Naive B cell (primary cell): ENCODE results near the gene LYRM1. TPM values are rescaled to one million over a fixed set of nuclear protein-coding genes. Genes with fewer than 3 reads are reported as not detected.
"Not testable (repeated sequence)": the region's sequence is repeated elsewhere in the genome, so short reads cannot be mapped to it uniquely, and the experiment has no call there.

ENCODE experiments used
- ATAC-seq, 2 donors: fragments of 150-1000 bp; cut with Tn5 transposase; 2 replicates each; pipeline ENCODE4 v1.10.0; 2021; ENCODE audit warnings: low read depth in 2 of 2, mild to moderate bottlenecking in 2 of 2, moderate library complexity in 2 of 2
- DNase-seq: peaks from one replicate; pipeline ENCODE4 v3.0.0; 2022
- H3K27ac Mint-ChIP-seq, 6 donors: one replicate each; pipeline ENCODE4 v1.8.0; 2020 to 2022; ENCODE audit warnings: mild to moderate bottlenecking in 6 of 6, mixed read lengths in 6 of 6, moderate library complexity in 5 of 6, inconsistent platforms in 2 of 6
- H3K27me3 Mint-ChIP-seq, 3 donors: one replicate each; pipeline ENCODE4 v1.8.0; 2021 to 2022; ENCODE audit warnings: mixed read lengths in 3 of 3, mild to moderate bottlenecking in 1 of 3
- H3K36me3 Mint-ChIP-seq, 2 donors: one replicate each; pipeline ENCODE4 v1.8.0; 2020 to 2022; ENCODE audit warnings: mixed read lengths in 2 of 2, inconsistent platforms in 1 of 2, mild to moderate bottlenecking in 1 of 2
- H3K4me1 Mint-ChIP-seq, 3 donors: one replicate each; pipeline ENCODE4 v1.8.0; 2020 to 2022; ENCODE audit warnings: mixed read lengths in 3 of 3, inconsistent platforms in 1 of 3, mild to moderate bottlenecking in 1 of 3, moderate library complexity in 1 of 3
- H3K4me3 Mint-ChIP-seq, 8 donors: one replicate each; pipeline ENCODE4 v1.8.0; 2020 to 2022; ENCODE audit warnings: mild to moderate bottlenecking in 8 of 8, mixed read lengths in 8 of 8, moderate library complexity in 8 of 8, inconsistent platforms in 2 of 8
- H3K9me3 Mint-ChIP-seq, 7 donors: one replicate each; pipeline ENCODE4 v1.8.0; 2020 to 2022; ENCODE audit warnings: mixed read lengths in 7 of 7, mild to moderate bottlenecking in 5 of 7, inconsistent platforms in 2 of 7, moderate library complexity in 1 of 7
- polyA plus RNA-seq, 6 donors: library from polyadenylated mRNA; unstranded; fragments of 300-500 nt; fragmentation: Illumina TruSeq; gene quantifications; one replicate each; pipeline ENCODE4 v1.2.3, GENCODE V29; 2021; ENCODE audit warnings: low read depth in 6 of 6

The LYRM1 gene
- 10 to 100 TPM; 44.8 to 82.9 (median 52.9) TPM for polyA plus RNA-seq

GRCh38 chr16:20900299-20901067, at the start of gene LYRM1, which contains the start of gene DCUN1D3:
Gene LYRM1 (plus strand): TSS chr16:20900771. CDS start chr16:20915556, 14,785 bp downstream.
Gene DCUN1D3 (minus strand): TSS chr16:20900358. CDS start chr16:20862538, 37,820 bp downstream.
- no peaks in the 10 kb centered on the region for H3K27me3 Mint-ChIP-seq
- peaks cover 0 to 4% (median 0%) of the 10 kb centered on the region in 7 donors for H3K9me3 Mint-ChIP-seq
- DNase-seq (peak; percentile 76), ATAC-seq (peak; percentile 65)
- no peaks in the 10 kb centered on the region for H3K36me3 Mint-ChIP-seq
- peak within 1 kb of the TSS; percentile 97 to 100 (median 99) for H3K27ac Mint-ChIP-seq
- H3K4me1 Mint-ChIP-seq = peaks cover 61 to 71% (median 63%) of the 10 kb centered on the region in 3 donors
- peak within 1 kb of the TSS; percentile 94 to 100 (median 98) for H3K4me3 Mint-ChIP-seq

- Mint-ChIP-seq H3K27me3 (no peaks in the 10 kb centered on the region), H3K27ac (no peak overlapping the region), H3K4me1 (peaks cover 0 to 4% (median 3%) of the 10 kb centered on the region in 3 donors), H3K36me3 (peaks cover 0 to 8% of the 10 kb centered on the region in 2 donors), H3K4me3 (no peak overlapping the region), H3K9me3 (no peaks in the 10 kb centered on the region)
- ATAC-seq = no peak
- DNase-seq = no peak
Observed at GRCh38 chr16:20850981-20851380, 49.6 kb upstream of the LYRM1 start.

- no peak overlapping the region for H3K27ac Mint-ChIP-seq
- ATAC-seq (no peak), DNase-seq (no peak)
- H3K4me1 Mint-ChIP-seq = peaks cover 0 to 4% (median 3%) of the 10 kb centered on the region in 3 donors
- no peak overlapping the region for H3K4me3 Mint-ChIP-seq
- no peaks in the 10 kb centered on the region for H3K27me3 Mint-ChIP-seq
- no peaks in the 10 kb centered on the region for H3K9me3 Mint-ChIP-seq
- H3K36me3 Mint-ChIP-seq = peaks cover 0 to 8% of the 10 kb centered on the region in 2 donors
Observed at GRCh38 chr16:20851601-20852000, 49.0 kb upstream of the LYRM1 start.

GRCh38 chr16:20853143-20853542, 47.4 kb upstream of the LYRM1 start:
- Mint-ChIP-seq H3K4me1 (peaks cover 0 to 4% (median 3%) of the 10 kb centered on the region in 3 donors), H3K27me3 (no peaks in the 10 kb centered on the region), H3K9me3 (no peaks in the 10 kb centered on the region), H3K4me3 (no peak overlapping the region), H3K36me3 (peaks cover 0 to 8% of the 10 kb centered on the region in 2 donors), H3K27ac (peak overlapping the region in 1 of 6 donors; percentile 49)
- ATAC-seq = no peak
- DNase-seq = no peak

- H3K36me3 Mint-ChIP-seq = peaks cover 0 to 8% of the 10 kb centered on the region in 2 donors
- DNase-seq = no peak
- ATAC-seq = no peak
- H3K4me1 Mint-ChIP-seq = peaks cover 0 to 4% (median 3%) of the 10 kb centered on the region in 3 donors
- peak overlapping the region in 1 of 6 donors; percentile 60 for H3K27ac Mint-ChIP-seq
- H3K27me3 Mint-ChIP-seq = no peaks in the 10 kb centered on the region
- no peaks in the 10 kb centered on the region for H3K9me3 Mint-ChIP-seq
- H3K4me3 Mint-ChIP-seq = no peak overlapping the region
Observed at GRCh38 chr16:20853981-20854620, 46.5 kb upstream of the LYRM1 start.

GRCh38 chr16:20854963-20855362, 45.6 kb upstream of the LYRM1 start:
- DNase-seq (no peak), ATAC-seq (no peak)
- no peaks in the 10 kb centered on the region for H3K27me3 Mint-ChIP-seq
- peaks cover 0 to 2% (median under 1%) of the 10 kb centered on the region in 3 donors for H3K4me1 Mint-ChIP-seq
- H3K9me3 Mint-ChIP-seq = no peaks in the 10 kb centered on the region
- H3K36me3 Mint-ChIP-seq = peaks cover 5 to 8% of the 10 kb centered on the region in 2 donors
- no peak overlapping the region for H3K27ac Mint-ChIP-seq
- H3K4me3 Mint-ChIP-seq = no peak overlapping the region

GRCh38 chr16:20857281-20857680, 43.3 kb upstream of the LYRM1 start:
- H3K9me3 Mint-ChIP-seq = no peaks in the 10 kb centered on the region
- no peaks in the 10 kb centered on the region for H3K27me3 Mint-ChIP-seq
- ATAC-seq = no peak
- no peak overlapping the region for H3K27ac Mint-ChIP-seq
- no peaks in the 10 kb centered on the region for H3K4me1 Mint-ChIP-seq
- DNase-seq = no peak
- peaks cover 12 to 13% of the 10 kb centered on the region in 2 donors for H3K36me3 Mint-ChIP-seq
- H3K4me3 Mint-ChIP-seq = no peak overlapping the region

GRCh38 chr16:20859229-20859628, 41.3 kb upstream of the LYRM1 start:
- Mint-ChIP-seq H3K27me3 (no peaks in the 10 kb centered on the region), H3K4me1 (peaks cover 0 to 7% (median under 1%) of the 10 kb centered on the region in 3 donors), H3K36me3 (peaks cover 12 to 15% of the 10 kb centered on the region in 2 donors), H3K27ac (no peak overlapping the region), H3K9me3 (no peaks in the 10 kb centered on the region), H3K4me3 (no peak overlapping the region)
- ATAC-seq (no peak), DNase-seq (no peak)

- H3K4me1 Mint-ChIP-seq = peaks cover 0 to 8% (median 5%) of the 10 kb centered on the region in 3 donors
Observed at GRCh38 chr16:20859699-20860098, 40.9 kb upstream of the LYRM1 start.

GRCh38 chr16:20860361-20860760, 40.2 kb upstream of the LYRM1 start:
- no peak for DNase-seq
- Mint-ChIP-seq H3K27me3 (no peaks in the 10 kb centered on the region), H3K27ac (no peak overlapping the region), H3K4me1 (peaks cover 0 to 8% (median 5%) of the 10 kb centered on the region in 3 donors), H3K9me3 (no peaks in the 10 kb centered on the region), H3K36me3 (peaks cover 10 to 12% of the 10 kb centered on the region in 2 donors), H3K4me3 (no peak overlapping the region)
- no peak for ATAC-seq

More at GRCh38 chr16:20859699-20860098, 40.9 kb upstream of the LYRM1 start:
- H3K9me3 Mint-ChIP-seq = no peaks in the 10 kb centered on the region
- no peak overlapping the region for H3K4me3 Mint-ChIP-seq
- H3K36me3 Mint-ChIP-seq = peaks cover 12 to 15% of the 10 kb centered on the region in 2 donors
- H3K27ac Mint-ChIP-seq = peak overlapping the region in 1 of 6 donors; percentile 70
- H3K27me3 Mint-ChIP-seq = no peaks in the 10 kb centered on the region
- ATAC-seq (no peak), DNase-seq (no peak)

- peaks cover 7 to 12% of the 10 kb centered on the region in 2 donors for H3K36me3 Mint-ChIP-seq
- not testable (repeated sequence) for H3K27ac Mint-ChIP-seq, DNase-seq, ATAC-seq, H3K4me3 Mint-ChIP-seq, H3K4me1 Mint-ChIP-seq, H3K9me3 Mint-ChIP-seq, H3K27me3 Mint-ChIP-seq
Observed at GRCh38 chr16:20860995-20861394, 39.6 kb upstream of the LYRM1 start.

GRCh38 chr16:20862162-20862960, 38.2 kb upstream of the LYRM1 start:
- ATAC-seq (no peak), DNase-seq (no peak)
- Mint-ChIP-seq H3K27me3 (no peaks in the 10 kb centered on the region), H3K4me1 (peaks cover 7 to 19% (median 11%) of the 10 kb centered on the region in 3 donors), H3K4me3 (no peak overlapping the region), H3K27ac (no peak overlapping the region), H3K9me3 (no peaks in the 10 kb centered on the region), H3K36me3 (peaks cover 7 to 12% of the 10 kb centered on the region in 2 donors)

GRCh38 chr16:20864376-20864775, 36.2 kb upstream of the LYRM1 start:
- Mint-ChIP-seq H3K36me3 (peaks cover 7 to 12% of the 10 kb centered on the region in 2 donors), H3K4me1 (peaks cover 14 to 35% (median 14%) of the 10 kb centered on the region in 3 donors), H3K27ac (peak overlapping the region in 1 of 6 donors; percentile 36)
- H3K9me3 Mint-ChIP-seq, DNase-seq, ATAC-seq, H3K27me3 Mint-ChIP-seq, H3K4me3 Mint-ChIP-seq: not testable (repeated sequence)
